HCT116 (cell line): ENCODE measurements around the gene CDH22. TPM values are rescaled to one million over a fixed set of nuclear protein-coding genes. Genes with fewer than 3 reads are reported as not detected.
A peak's percentile ranks its signal among the peaks of the same experiment; 100 is the strongest.

Source experiments
- ATAC-seq: fragments of 200-7000 bp; cut with Tn5 transposase; 2 replicates; pipeline ENCODE4 v1.9.1; 2020; ENCODE audit warnings: mild to moderate bottlenecking, moderate library complexity
- BruUV-seq: library from RNA; stranded (reverse); fragments of 400-500 nt; replicated peaks from 2 replicates; lab custom pipeline; 2021; lab: Mats Ljungman, UMichigan
- CTCF ChIA-PET: fragments of 300-600 bp; sonication (Branson Sonifier 250); formaldehyde crosslinking; loops from one replicate; lab custom pipeline; 2021; ENCODE audit warnings: antibody characterized with exemption; lab: Charles Lee
- POLR2A ChIA-PET: fragments of 300-600, 350-600 bp; sonication (Branson Sonifier 250); formaldehyde crosslinking; loops from one replicate; lab custom pipeline; 2021; ENCODE audit warnings: antibody characterized with exemption; lab: Charles Lee
- RAD21 ChIA-PET, 2 experiments: fragments of 300-600 bp; sonication (Branson Sonifier 250); formaldehyde crosslinking; loops; one replicate each; lab custom pipeline; 2023; ENCODE audit warnings: low total read pairs in 2 of 2; ENCODE audit not compliant: uncharacterized antibody in 2 of 2, unreplicated experiment in 2 of 2, low non-redundant PET in 1 of 2; lab: Charles Lee
- DNase-seq: peaks from one replicate; pipeline ENCODE4 v3.0.0-alpha.2; 2010; ENCODE audit warnings: low read depth, low spot score
- H2AFZ ChIP-seq: fragments of 200-600 bp; shearing (Covaris generic), sonication (generic); 2 replicates; pipeline ENCODE4 v1.6.1; 2017; ENCODE audit warnings: low read depth, mixed run types, mixed read lengths, antibody characterized with exemption, low read length; ENCODE audit not compliant: poor library complexity, severe bottlenecking
- H3K27ac ChIP-seq: 2 replicates; pipeline ENCODE4 v1.5.1; 2012; ENCODE audit warnings: low read depth, low read length
- H3K27me3 ChIP-seq: fragments of 200-600 bp; sonication (generic); 2 replicates; pipeline ENCODE4 v1.6.1; 2016; ENCODE audit warnings: mixed run types, low read length, mixed read lengths; ENCODE audit not compliant: insufficient read depth
- H3K36me3 ChIP-seq, 2 experiments: fragments of 200-500 bp in 1 of 2; fragments of 200-600 bp in 1 of 2; sonication (Bioruptor generic) in 1 of 2; sonication (generic) in 1 of 2; 2 replicates each; pipeline versions ENCODE4 v1.5.1 to v1.6.1; 2014 to 2016; ENCODE audit warnings: low read length in 2 of 2, inconsistent platforms in 1 of 2, mixed read lengths in 1 of 2, mixed run types in 1 of 2; ENCODE audit not compliant: insufficient read depth in 2 of 2, control insufficient read depth in 1 of 2
- H3K4me1 ChIP-seq, 2 experiments: fragments of 200-600 bp in 1 of 2; sonication (generic) in 1 of 2; 2 replicates each; pipeline versions ENCODE4 v1.5.1 to v1.6.1; 2012 to 2017; ENCODE audit warnings: low read length in 2 of 2, inconsistent platforms in 1 of 2, mild to moderate bottlenecking in 1 of 2, mixed read lengths in 1 of 2, mixed run types in 1 of 2, moderate library complexity in 1 of 2; ENCODE audit not compliant: insufficient read depth in 2 of 2, control insufficient read depth in 1 of 2
- H3K4me2 ChIP-seq: fragments of 200-600 bp; sonication (generic); 2 replicates; pipeline ENCODE4 v1.6.1; 2017; ENCODE audit warnings: mixed run types, low read length, mixed read lengths
- H3K4me3 ChIP-seq, 2 experiments: fragments of 200-600 bp in 1 of 2; sonication (generic) in 1 of 2; replicated peaks in 1 of 2; 2 replicates each; pipeline ENCODE4 v1.5.1; 2011 to 2016; ENCODE audit warnings: low read length in 2 of 2, control low read depth in 1 of 2, low read depth in 1 of 2, mild to moderate bottlenecking in 1 of 2, mixed read lengths in 1 of 2, mixed run types in 1 of 2
- H3K79me2 ChIP-seq: fragments of 200-600 bp; sonication (generic); 2 replicates; pipeline ENCODE4 v1.6.1; 2017; ENCODE audit warnings: mild to moderate bottlenecking, mixed run types, low read length, moderate library complexity, mixed read lengths; ENCODE audit not compliant: insufficient read depth
- H3K9ac ChIP-seq: fragments of 200-600 bp; sonication (generic); 2 replicates; pipeline ENCODE4 v1.6.1; 2016; ENCODE audit warnings: low read length, mixed read lengths
- H3K9me2 ChIP-seq: fragments of 200-600 bp; sonication (generic), shearing (Covaris generic); 2 replicates; pipeline ENCODE4 v1.6.1; 2017; ENCODE audit warnings: mixed run types, mild to moderate bottlenecking, moderate library complexity; ENCODE audit not compliant: insufficient read depth
- H3K9me3 ChIP-seq, 2 experiments: fragments of 200-500 bp in 1 of 2; fragments of 200-600 bp in 1 of 2; sonication (Bioruptor generic) in 1 of 2; sonication (generic) in 1 of 2; 2 replicates each; pipeline ENCODE4 v1.6.1; 2014 to 2017; ENCODE audit warnings: low read length in 2 of 2, mixed read lengths in 2 of 2, inconsistent platforms in 1 of 2, low read depth in 1 of 2, mild to moderate bottlenecking in 1 of 2, mixed run types in 1 of 2, moderate library complexity in 1 of 2; ENCODE audit not compliant: control insufficient read depth in 1 of 2, insufficient read depth in 1 of 2
- H4K20me1 ChIP-seq: fragments of 200-600 bp; sonication (generic), shearing (Covaris generic); 2 replicates; pipeline ENCODE4 v1.6.1; 2017; ENCODE audit warnings: mixed run types, mild to moderate bottlenecking, moderate library complexity; ENCODE audit not compliant: insufficient read depth
- RAD21 ChIP-seq: IDR thresholded peaks from 2 replicates; pipeline ENCODE4 v1.6.1; 2012; ENCODE audit warnings: low read depth, mild to moderate bottlenecking
- YY1 ChIP-seq: IDR thresholded peaks from 2 replicates; pipeline ENCODE4 v1.6.1; 2011; ENCODE audit warnings: low read length, low read depth, moderate library complexity, mild to moderate bottlenecking; ENCODE audit not compliant: insufficient replicate concordance; ENCODE audit errors: extremely low read depth
- ZFX ChIP-seq: fragments of 450-650 bp; IDR thresholded peaks from 2 replicates; pipeline ENCODE4 v1.6.1; 2017
- intact Hi-C: fragments of 100-400 bp; cut with micrococcal nuclease; formaldehyde crosslinking; loops from 2 replicates; pipeline ENCODE4 v1.10.0; 2022
- total RNA-seq: library from RNA; stranded (reverse); gene quantifications from one replicate; pipeline ENCODE4 v1.2.1, GENCODE V29; 2021; ENCODE audit not compliant: unreplicated experiment
- TF ChIP-seq, protein P1 (sequence below), 3 experiments: fragments of 200-600 bp in 1 of 3; sonication (generic) in 1 of 3; IDR thresholded peaks in 2 of 3; conservative IDR thresholded peaks in 1 of 3; 2 replicates each; pipeline ENCODE4 v1.5.1; 2012 to 2017; ENCODE audit warnings: low read depth in 2 of 3, low read length in 2 of 3, antibody characterized with exemption in 1 of 3, borderline replicate concordance in 1 of 3, control low read depth in 1 of 3, mild to moderate bottlenecking in 1 of 3, mixed read lengths in 1 of 3, mixed run types in 1 of 3, moderate library complexity in 1 of 3; ENCODE audit not compliant: insufficient read depth in 1 of 3

The CDH22 gene
- total RNA-seq, 1 experiment from 2014 or later, result 1.8 TPM

DNA sequence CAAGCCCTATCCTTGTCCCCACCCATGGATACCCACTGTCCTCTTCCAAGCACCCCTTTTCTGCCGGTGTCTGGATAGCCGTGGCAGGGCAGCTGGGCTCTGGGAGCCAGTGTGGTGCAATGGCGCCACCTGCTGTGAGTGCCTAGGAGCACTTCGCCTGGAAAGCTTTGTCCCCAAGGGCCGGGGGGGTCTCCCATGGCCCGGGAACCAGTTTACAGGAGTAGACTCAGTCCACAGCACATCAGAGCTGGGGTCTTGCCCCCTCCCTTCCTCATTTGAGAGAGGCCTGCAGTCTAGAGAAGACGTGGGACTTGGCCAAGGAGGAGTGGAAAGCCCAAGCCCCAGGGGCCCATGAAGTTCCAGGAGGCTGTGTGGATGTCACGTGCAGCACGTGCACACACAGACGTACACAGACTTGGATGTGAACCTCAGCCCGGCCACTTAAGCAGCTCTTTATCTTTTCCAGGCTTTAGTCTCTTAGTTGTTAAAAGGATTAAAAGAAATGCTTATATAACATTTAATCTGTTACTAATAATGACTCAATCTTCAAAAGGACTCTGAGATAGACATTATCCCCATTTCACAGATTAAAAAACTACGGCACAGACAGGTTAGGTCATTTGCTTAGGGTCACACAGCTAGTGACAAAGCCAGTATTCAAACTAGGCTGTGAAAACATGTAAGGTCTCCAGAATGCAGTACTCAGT lies 40.9 kb upstream of the CDH22 start:
- Histone ChIP-seq H3K4me1 (0 out of 4 replicates have a peak, but pooled peaks cover 0 to 3% of the 10 kb centered on the region in 2 experiments), H3K4me2 (no peak overlapping the region), H3K9me3 (no peaks in the 10 kb centered on the region), H3K9ac (no peak overlapping the region), H3K4me3 (no peak overlapping the region), H3K79me2 (no peaks in the 10 kb centered on the region), H3K27ac (no peak overlapping the region)
- intact Hi-C loops, result loop anchor here (1.0 kb wide), 1 partner anchor 217 kb away; no protein-coding TSS in a partner anchor
- POLR2A ChIA-PET, result interaction anchor here (1.1 kb wide), 1 partner anchor 15 kb away, joined by 3 read pairs; no protein-coding TSS in a partner anchor
- BruUV-seq, result no TSS peak
- ATAC-seq (peak; percentile 81), DNase-seq (peak; percentile 13)
- TF ChIP-seq, protein P1, sequence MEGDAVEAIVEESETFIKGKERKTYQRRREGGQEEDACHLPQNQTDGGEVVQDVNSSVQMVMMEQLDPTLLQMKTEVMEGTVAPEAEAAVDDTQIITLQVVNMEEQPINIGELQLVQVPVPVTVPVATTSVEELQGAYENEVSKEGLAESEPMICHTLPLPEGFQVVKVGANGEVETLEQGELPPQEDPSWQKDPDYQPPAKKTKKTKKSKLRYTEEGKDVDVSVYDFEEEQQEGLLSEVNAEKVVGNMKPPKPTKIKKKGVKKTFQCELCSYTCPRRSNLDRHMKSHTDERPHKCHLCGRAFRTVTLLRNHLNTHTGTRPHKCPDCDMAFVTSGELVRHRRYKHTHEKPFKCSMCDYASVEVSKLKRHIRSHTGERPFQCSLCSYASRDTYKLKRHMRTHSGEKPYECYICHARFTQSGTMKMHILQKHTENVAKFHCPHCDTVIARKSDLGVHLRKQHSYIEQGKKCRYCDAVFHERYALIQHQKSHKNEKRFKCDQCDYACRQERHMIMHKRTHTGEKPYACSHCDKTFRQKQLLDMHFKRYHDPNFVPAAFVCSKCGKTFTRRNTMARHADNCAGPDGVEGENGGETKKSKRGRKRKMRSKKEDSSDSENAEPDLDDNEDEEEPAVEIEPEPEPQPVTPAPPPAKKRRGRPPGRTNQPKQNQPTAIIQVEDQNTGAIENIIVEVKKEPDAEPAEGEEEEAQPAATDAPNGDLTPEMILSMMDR (IDR thresholded peaks at IDR 0.05 in 2 of 3, conservative IDR thresholded peaks at IDR 0.05 in 1 of 3; ENCODE audit: borderline replicate concordance in 1 of 3, insufficient read depth in 1 of 3, low read depth in 2 of 3, low read length in 2 of 3), result peak; percentile 66 to 84 (median 79)
- no peak for TF ChIP-seq ZFX
- TF ChIP-seq YY1, result no peak
- peak; percentile 84 for TF ChIP-seq RAD21
- TF ChIP-seq, all 23 proteins: peak for 2
- no peak overlapping the region for H2AFZ ChIP-seq
- CTCF ChIA-PET, result interaction anchor here (0.8 to 2.3 kb wide), 16 partner anchors 9 to 379 kb away, joined by 3 to 9 read pairs (median 5); partner anchors contain the start of gene CDH22
- peaks cover 0 to 9% of the 10 kb centered on the region in 2 experiments; a peak in 1 of 4 replicates for H3K36me3 ChIP-seq
- no peaks in the 10 kb centered on the region for H3K9me2 ChIP-seq
- no peaks in the 10 kb centered on the region for H3K27me3 ChIP-seq
- H4K20me1 ChIP-seq, result no peaks in the 10 kb centered on the region
- RAD21 ChIA-PET, result interaction anchor here (0.6 to 1.2 kb wide), 8 partner anchors 42 to 327 kb away, joined by 3 to 7 read pairs (median 4); no protein-coding TSS in a partner anchor
